ENCODE results near the gene BBS9.

GRCh38 chr7:33130184-33130583, 820 bp downstream of the BBS9 start:
- TF ChIP-seq EP300 (IDR thresholded peaks at IDR 0.05) (no peak), POLR2A (IDR thresholded peaks at IDR 0.05) (no peak), POLR2AphosphoS5 (IDR thresholded peaks at IDR 0.05) (no peak), CTCF (IDR thresholded peaks at IDR 0.05) (no peak)

Measured in gastroesophageal sphincter (tissue), 3 donors.